HG03571 (cell line): ENCODE data around the gene KPRP.

ENCODE experiments used
- ATAC-seq: cut with Tn5 transposase; IDR thresholded peaks from one replicate; pipeline ENCODE4 v1.9.1; 2021; ENCODE audit not compliant: unreplicated experiment

Gene KPRP

GRCh38 chr1:152757747-152758146, at the start of gene KPRP:
KPRP (plus strand) TSS chr1:152758025; CDS start chr1:152759589, 1,564 bp downstream.
- ATAC-seq: no peak

GRCh38 chr1:152718238-152718637, 39.6 kb upstream of the KPRP start:
- ATAC-seq: no peak

- ATAC-seq: no peak
Measured at GRCh38 chr1:152725261-152725660, 32.6 kb upstream of the KPRP start.

- ATAC-seq: no peak
Measured at GRCh38 chr1:152728986-152729385, 28.8 kb upstream of the KPRP start.

- no peak for ATAC-seq
Measured at GRCh38 chr1:152735648-152736047, 22.2 kb upstream of the KPRP start.

- ATAC-seq: no peak
Measured at GRCh38 chr1:152737997-152738396, 19.8 kb upstream of the KPRP start.

- ATAC-seq: no peak
Measured at GRCh38 chr1:152739841-152740240, 18.0 kb upstream of the KPRP start.

GRCh38 chr1:152741656-152742055, 16.2 kb upstream of the KPRP start:
- no peak for ATAC-seq

- ATAC-seq: no peak
Measured at GRCh38 chr1:152743371-152744145, 14.3 kb upstream of the KPRP start.

- ATAC-seq: no peak
Measured at GRCh38 chr1:152745289-152745704, 12.5 kb upstream of the KPRP start.

- no peak for ATAC-seq
Measured at GRCh38 chr1:152745765-152746444, 11.9 kb upstream of the KPRP start.

GRCh38 chr1:152747831-152748230, 10.0 kb upstream of the KPRP start:
- ATAC-seq: no peak

- no peak for ATAC-seq
Measured at GRCh38 chr1:152752225-152752624, 5.6 kb upstream of the KPRP start.

- ATAC-seq: no peak
Measured at GRCh38 chr1:152753586-152753985, 4.2 kb upstream of the KPRP start.

- no peak for ATAC-seq
Measured at GRCh38 chr1:152756872-152757271, 953 bp upstream of the KPRP start.

GRCh38 chr1:152758636-152759035, 811 bp downstream of the KPRP start:
- no peak for ATAC-seq

- ATAC-seq: no peak
Measured at GRCh38 chr1:152759453-152760173, 1.8 kb downstream of the KPRP start.

GRCh38 chr1:152760551-152761190, 2.8 kb downstream of the KPRP start:
- ATAC-seq: no peak

- no peak for ATAC-seq
Measured at GRCh38 chr1:152761609-152762213, 3.9 kb downstream of the KPRP start.

GRCh38 chr1:152768847-152769533, 11.2 kb downstream of the KPRP start:
- ATAC-seq: no peak
